Retinal pigment epithelial cell (primary cell): ENCODE data around the gene MYO5B.
A peak's percentile ranks its signal among the peaks of the same experiment; 100 is the strongest.
"Not testable (repeated sequence)": the region's sequence is repeated elsewhere in the genome, so short reads cannot be mapped to it uniquely, and the experiment has no call there.

Source experiments
- DNase-seq: peaks from one replicate; pipeline ENCODE4 v3.0.0-alpha.2; 2010; ENCODE audit warnings: low read depth
- H3K4me3 ChIP-seq: 2 replicates; pipeline ENCODE4 v1.5.1; 2011; ENCODE audit warnings: mild to moderate bottlenecking, low read length, control low read depth, moderate library complexity
- CTCF ChIP-seq: conservative IDR thresholded peaks from 2 replicates; pipeline ENCODE4 v1.5.1; 2011; ENCODE audit warnings: low read depth, low read length, control low read depth, inconsistent platforms

The MYO5B gene

GRCh38 chr18:49899657-49900330, 295.2 kb downstream of the MYO5B start:
- no peak overlapping the region for H3K4me3 ChIP-seq
- no peak for DNase-seq
- peak; percentile 48 for TF ChIP-seq CTCF

DNA sequence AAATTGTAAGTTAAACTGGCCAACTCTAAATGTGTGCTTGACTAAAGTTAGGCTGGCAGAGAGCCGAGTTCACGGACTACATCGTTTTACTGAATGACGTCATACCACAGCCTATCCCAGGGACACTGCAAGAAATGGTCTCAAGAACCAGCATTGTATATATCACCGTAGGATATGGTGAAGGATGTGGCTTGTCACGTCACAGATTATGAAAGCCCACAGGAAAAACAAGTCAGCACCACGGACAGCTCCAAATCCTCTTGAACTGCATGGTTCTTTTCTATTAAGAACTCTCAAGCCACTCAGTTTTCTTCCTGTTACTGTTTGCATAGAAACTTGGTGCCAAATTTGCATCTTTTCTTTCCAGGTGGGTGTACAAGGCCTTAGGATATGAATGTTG, 296.5 kb downstream of the MYO5B start:
- DNase-seq: peak; percentile 41
- no peak overlapping the region for H3K4me3 ChIP-seq

DNA sequence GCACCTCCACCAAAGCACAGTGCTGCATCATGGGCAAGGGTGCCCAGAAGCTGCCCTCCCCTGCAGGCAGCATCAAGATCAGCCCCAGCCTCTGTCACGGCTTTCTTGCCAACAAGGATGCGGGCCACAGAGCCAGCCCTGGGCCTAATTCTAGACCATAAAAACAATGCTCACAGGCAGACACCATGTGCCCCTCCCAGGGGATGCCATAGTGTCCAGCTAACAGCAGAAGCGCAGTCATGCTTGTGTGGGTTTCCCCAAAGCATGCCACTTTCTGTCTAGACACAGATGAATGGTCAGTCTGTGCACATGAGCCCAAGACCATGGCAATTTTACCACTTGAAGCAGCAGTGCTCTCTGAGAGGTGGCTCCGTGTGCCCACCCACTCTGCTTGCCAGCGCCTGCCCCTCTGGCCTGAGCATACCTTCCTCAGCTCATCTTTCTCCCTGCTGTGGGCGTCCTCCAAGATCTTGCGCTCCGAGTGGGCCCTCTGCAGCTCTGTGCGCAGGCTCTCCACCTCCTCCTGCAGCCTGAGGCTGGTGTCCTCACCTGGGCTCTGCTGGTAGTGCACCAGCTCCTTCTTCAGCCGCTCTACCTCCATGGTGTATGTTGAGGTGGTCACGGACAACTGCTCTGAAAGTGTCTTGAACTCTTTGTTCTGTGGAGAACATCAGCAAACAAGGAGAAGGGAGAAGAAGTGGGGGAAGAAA, 300.3 kb downstream of the MYO5B start:
- TF ChIP-seq CTCF: no peak
- H3K4me3 ChIP-seq: no peak overlapping the region
- DNase-seq: no peak

More for the DNA sequence above, 296.5 kb downstream of the MYO5B start:
- no peak for TF ChIP-seq CTCF

- H3K4me3 ChIP-seq: no peak overlapping the region
- no peak for DNase-seq
- no peak for TF ChIP-seq CTCF
These were observed 301.9 kb downstream of the MYO5B start for GRCh38 chr18:49893036-49893435.

DNA sequence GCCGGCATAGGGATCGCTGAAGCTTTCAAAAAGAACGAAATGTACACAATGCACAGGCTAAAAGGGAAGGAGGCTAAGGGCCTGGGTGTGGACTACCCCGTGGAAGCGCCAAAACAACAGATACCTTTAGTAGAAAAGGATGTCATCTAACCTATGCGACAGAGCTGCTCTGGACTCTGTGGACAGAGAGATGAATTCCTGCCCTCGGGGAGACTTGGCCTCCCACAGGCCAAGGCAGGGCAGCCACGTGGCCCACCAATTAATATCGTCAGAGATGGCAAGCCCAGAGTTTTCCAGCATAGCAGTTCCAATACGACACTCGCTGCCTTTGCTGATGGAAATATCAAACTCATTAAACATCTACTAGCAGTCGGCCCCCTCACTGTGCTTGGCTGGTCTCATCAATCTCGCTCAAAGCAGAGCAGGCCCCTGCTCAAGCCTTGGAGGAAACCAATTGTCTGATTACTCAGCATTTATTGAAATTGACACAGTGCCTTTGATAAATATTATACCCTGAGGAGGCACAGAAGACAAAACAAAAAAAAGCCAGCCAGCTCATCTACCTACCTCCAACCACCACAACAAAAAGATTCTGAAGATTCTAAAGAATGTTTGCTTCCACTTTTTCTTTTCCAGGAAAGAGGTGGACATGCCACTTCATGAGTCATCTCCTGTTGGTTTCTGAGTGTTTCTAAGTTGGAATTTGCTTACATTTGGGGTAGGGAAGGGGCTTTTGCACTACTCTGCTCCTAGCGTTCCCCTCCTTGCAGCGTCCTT, 302.6 kb downstream of the MYO5B start:
- no peak for DNase-seq
- H3K4me3 ChIP-seq: no peak overlapping the region
- no peak for TF ChIP-seq CTCF

- no peak for DNase-seq
- H3K4me3 ChIP-seq: no peak overlapping the region
- TF ChIP-seq CTCF: no peak
These were observed 304.9 kb downstream of the MYO5B start for GRCh38 chr18:49890041-49890440.

DNA sequence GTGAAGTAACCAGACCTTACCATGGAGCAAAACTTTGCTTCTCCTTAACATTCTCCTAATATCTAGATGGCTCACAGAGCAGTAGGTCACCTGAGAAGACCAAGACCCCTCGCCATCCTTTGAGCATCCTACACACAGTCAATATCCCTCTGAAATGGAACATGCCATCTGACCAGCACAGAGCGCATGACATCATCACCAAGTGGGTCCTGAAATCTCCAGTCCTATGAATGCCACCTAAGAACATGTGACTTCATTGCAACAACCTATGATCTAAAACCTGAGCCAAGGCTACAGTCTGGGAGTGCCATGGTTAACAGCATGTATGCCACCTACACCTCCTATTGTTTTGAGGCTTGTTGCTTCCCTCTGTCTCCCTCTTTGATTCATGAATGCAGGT, 305.4 kb downstream of the MYO5B start:
- not testable (repeated sequence) for H3K4me3 ChIP-seq, DNase-seq
